HEK293 (cell line): ENCODE measurements around the gene SLC31A1.

Experiments
- CTCF ChIA-PET: fragments of 350-600 bp; formaldehyde crosslinking; extraction: SDS; loops from one replicate; lab custom pipeline; 2021; ENCODE audit warnings: antibody characterized with exemption; lab: Yijun Ruan, JAX
- POLR2A ChIA-PET: fragments of 300-600 bp; formaldehyde crosslinking; extraction: SDS; loops from one replicate; lab custom pipeline; 2020; ENCODE audit warnings: antibody characterized with exemption, inconsistent platforms; lab: Yijun Ruan, JAX
- H3K27ac ChIP-seq: fragments of 200-500 bp; sonication (Bioruptor generic); 2 replicates; pipeline ENCODE4 v1.5.1; 2014; ENCODE audit warnings: low read depth, low read length, control low read depth, inconsistent platforms; ENCODE audit errors: extremely low read depth
- H3K36me3 ChIP-seq, 2 experiments: fragments of 200-500 bp in 1 of 2; sonication (Bioruptor generic) in 1 of 2; 1 replicate in 1 of 2; 2 replicates in 1 of 2; pipeline ENCODE4 v1.5.1; 2014 to 2017; ENCODE audit warnings: inconsistent platforms in 2 of 2, low read length in 2 of 2; ENCODE audit not compliant: control insufficient read depth in 2 of 2, insufficient read depth in 1 of 2
- H3K4me1 ChIP-seq: fragments of 200-500 bp; sonication (Bioruptor generic); 2 replicates; pipeline ENCODE4 v1.5.1; 2014; ENCODE audit warnings: mild to moderate bottlenecking, low read length, inconsistent platforms; ENCODE audit not compliant: control insufficient read depth, insufficient read depth
- H3K4me3 ChIP-seq: 2 replicates; pipeline ENCODE4 v1.5.1; 2011; ENCODE audit warnings: low read depth, mild to moderate bottlenecking, control low read depth, low read length, moderate library complexity
- H3K9me3 ChIP-seq: fragments of 200-500 bp; sonication (Bioruptor generic); 2 replicates; pipeline ENCODE4 v1.5.1; 2014; ENCODE audit warnings: low read depth, low read length, inconsistent platforms; ENCODE audit not compliant: control insufficient read depth, insufficient read depth
- ATF2 ChIP-seq: fragments of 450-650 bp; formaldehyde crosslinking; IDR thresholded peaks from 2 replicates; pipeline ENCODE4 v1.5.1; 2016; ENCODE audit warnings: missing biosample characterization, missing genetic modification characterization, low read depth
- BCL11A ChIP-seq: fragments of 450-650 bp; formaldehyde crosslinking; IDR thresholded peaks from 2 replicates; pipeline ENCODE4 v1.5.1; 2016; ENCODE audit warnings: low read depth, missing biosample characterization, missing genetic modification characterization
- PATZ1 ChIP-seq: fragments of 450-650 bp; formaldehyde crosslinking; IDR thresholded peaks from 2 replicates; pipeline ENCODE4 v1.5.1; 2016; ENCODE audit warnings: missing biosample characterization, missing genetic modification characterization
- TCF7L2 ChIP-seq: IDR thresholded peaks from 2 replicates; pipeline ENCODE4 v1.6.1; 2011; ENCODE audit warnings: low read depth, mild to moderate bottlenecking, inconsistent platforms, low read length, moderate library complexity, borderline replicate concordance
- ZBTB17 ChIP-seq: fragments of 450-650 bp; formaldehyde crosslinking; IDR thresholded peaks from 2 replicates; pipeline ENCODE4 v1.5.1; 2016; ENCODE audit warnings: missing biosample characterization, missing genetic modification characterization
- ZNF114 ChIP-seq: fragments of 450-650 bp; formaldehyde crosslinking; IDR thresholded peaks from 2 replicates; pipeline ENCODE4 v1.5.0; 2017; ENCODE audit warnings: missing biosample characterization, missing genetic modification characterization
- ZNF138 ChIP-seq: fragments of 450-650 bp; formaldehyde crosslinking; IDR thresholded peaks from 2 replicates; pipeline ENCODE4 v1.5.1; 2016; ENCODE audit warnings: missing biosample characterization, missing genetic modification characterization, borderline replicate concordance
- ZNF169 ChIP-seq: fragments of 450-650 bp; formaldehyde crosslinking; IDR thresholded peaks from 2 replicates; pipeline ENCODE4 v1.5.1; 2016; ENCODE audit warnings: missing biosample characterization, missing genetic modification characterization
- ZNF2 ChIP-seq: fragments of 450-650 bp; formaldehyde crosslinking; IDR thresholded peaks from 2 replicates; pipeline ENCODE4 v1.5.1; 2016; ENCODE audit warnings: missing biosample characterization, missing genetic modification characterization
- ZNF221 ChIP-seq: fragments of 450-650 bp; formaldehyde crosslinking; IDR thresholded peaks from 2 replicates; pipeline ENCODE4 v1.5.1; 2017; ENCODE audit warnings: missing biosample characterization, missing genetic modification characterization, borderline replicate concordance
- ZNF354C ChIP-seq: fragments of 450-650 bp; formaldehyde crosslinking; IDR thresholded peaks from 2 replicates; pipeline ENCODE4 v1.5.1; 2016; ENCODE audit warnings: missing biosample characterization, missing genetic modification characterization, low read depth, borderline replicate concordance
- ZNF404 ChIP-seq: fragments of 450-650 bp; formaldehyde crosslinking; IDR thresholded peaks from 2 replicates; pipeline ENCODE4 v1.5.1; 2017; ENCODE audit warnings: missing biosample characterization, missing genetic modification characterization
- ZNF416 ChIP-seq: fragments of 450-650 bp; formaldehyde crosslinking; IDR thresholded peaks from 2 replicates; pipeline ENCODE4 v1.5.1; 2016; ENCODE audit warnings: missing biosample characterization, missing genetic modification characterization
- ZNF521 ChIP-seq: fragments of 450-650 bp; formaldehyde crosslinking; IDR thresholded peaks from 2 replicates; pipeline ENCODE4 v1.5.1; 2017; ENCODE audit warnings: missing biosample characterization, mild to moderate bottlenecking, missing genetic modification characterization
- ZNF629 ChIP-seq: fragments of 450-650 bp; formaldehyde crosslinking; IDR thresholded peaks from 2 replicates; pipeline ENCODE4 v1.5.1; 2017; ENCODE audit warnings: missing biosample characterization, missing genetic modification characterization
- ZNF664 ChIP-seq: fragments of 450-650 bp; formaldehyde crosslinking; IDR thresholded peaks from 2 replicates; pipeline ENCODE4 v1.5.1; 2016; ENCODE audit warnings: missing biosample characterization, missing genetic modification characterization
- ZSCAN5A ChIP-seq: fragments of 450-650 bp; formaldehyde crosslinking; IDR thresholded peaks from 2 replicates; pipeline ENCODE4 v1.5.1; 2016; ENCODE audit warnings: missing biosample characterization, missing genetic modification characterization
- TF ChIP-seq, protein P1 (sequence below): fragments of 450-650 bp; formaldehyde crosslinking; conservative IDR thresholded peaks from 2 replicates; pipeline ENCODE4 v1.5.1; 2016; ENCODE audit warnings: low read depth, missing biosample characterization, missing genetic modification characterization

The SLC31A1 gene

GRCh38 chr9:113223963-113224362, 2.6 kb downstream of the SLC31A1 start:
- CTCF ChIA-PET, result interaction anchor here (0.6 kb wide), 1 partner anchor 51 kb away, joined by 3 read pairs; no protein-coding TSS in a partner anchor
- H3K36me3 ChIP-seq, result peaks cover 0 to 10% of the 10 kb centered on the region in 2 experiments
- POLR2A ChIA-PET, result no interaction called here
- H3K4me3 ChIP-seq, result no peak overlapping the region
- H3K4me1 ChIP-seq, result 0 out of 2 replicates have a peak, but pooled peaks cover 3% of the 10 kb centered on the region
- H3K9me3 ChIP-seq, result no peaks in the 10 kb centered on the region
- TF ChIP-seq ZNF521 (no peak), ZNF416 (tag by site-specific recombination) (no peak)
- H3K27ac ChIP-seq, result no peak overlapping the region

- Histone ChIP-seq H3K4me3 (no peak overlapping the region), H3K36me3 (peaks cover 0 to 8% of the 10 kb centered on the region in 2 experiments), H3K4me1 (0 out of 2 replicates have a peak, but pooled peaks cover 3% of the 10 kb centered on the region), H3K27ac (no peak overlapping the region), H3K9me3 (no peaks in the 10 kb centered on the region)
- ChIA-PET POLR2A (no interaction called here), CTCF (no interaction called here)
- TF ChIP-seq ZNF138 (tag by site-specific recombination) (no peak), ZNF169 (tag by site-specific recombination) (no peak), PATZ1 (tag by site-specific recombination) (no peak), ZNF404 (tag by site-specific recombination) (no peak), ZNF664 (tag by site-specific recombination) (no peak)
Observed at GRCh38 chr9:113227436-113227835, 6.1 kb downstream of the SLC31A1 start.

DNA sequence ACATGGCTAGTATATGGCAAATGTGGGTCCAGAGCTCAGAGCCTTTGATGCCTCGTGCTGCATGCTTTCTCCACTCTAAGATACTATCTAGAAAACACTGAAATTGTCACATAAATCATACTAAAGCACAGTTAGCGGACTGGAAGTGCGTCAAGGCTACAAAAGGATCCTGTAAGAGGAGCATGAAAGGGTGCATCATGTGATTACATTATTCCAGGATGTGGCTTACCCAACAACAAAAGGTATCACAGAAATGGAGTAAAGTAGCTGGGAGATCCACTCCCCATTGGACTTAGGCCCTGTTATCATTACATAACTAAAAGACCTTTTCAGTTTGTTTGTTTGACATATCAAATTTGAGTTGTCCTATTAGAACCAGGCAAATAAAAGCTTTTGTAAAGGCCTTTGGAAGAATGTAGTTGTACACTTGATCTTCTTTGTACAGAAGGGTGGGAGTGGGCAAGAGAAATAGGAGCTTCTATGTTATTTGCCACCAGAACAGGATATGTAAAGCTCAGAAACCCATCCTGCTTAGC, 6.9 kb downstream of the SLC31A1 start:
- Histone ChIP-seq H3K4me3 (no peak overlapping the region), H3K27ac (no peak overlapping the region), H3K4me1 (0 out of 2 replicates have a peak, but pooled peaks cover 2% of the 10 kb centered on the region), H3K9me3 (no peaks in the 10 kb centered on the region), H3K36me3 (peaks cover 0 to 8% of the 10 kb centered on the region in 2 experiments)
- ChIA-PET POLR2A (no interaction called here), CTCF (interaction anchor here (0.6 to 1.3 kb wide), 3 partner anchors 9 to 174 kb away, joined by 3 to 5 read pairs (median 3); no protein-coding TSS in a partner anchor)
- TF ChIP-seq ZNF354C, result no peak
- no peak for TF ChIP-seq ZNF114 (tag by site-specific recombination)
- TF ChIP-seq ZBTB17, result no peak
- 0 out of 2 replicates have a peak, but pooled peaks have one; percentile 44 for TF ChIP-seq TCF7L2
- 0 out of 2 replicates have a peak, but pooled peaks have one; percentile 22 for TF ChIP-seq ZNF629
- no peak for TF ChIP-seq ZSCAN5A (tag by site-specific recombination)

- H3K4me1 ChIP-seq, result no peaks in the 10 kb centered on the region
- TF ChIP-seq, protein P1, sequence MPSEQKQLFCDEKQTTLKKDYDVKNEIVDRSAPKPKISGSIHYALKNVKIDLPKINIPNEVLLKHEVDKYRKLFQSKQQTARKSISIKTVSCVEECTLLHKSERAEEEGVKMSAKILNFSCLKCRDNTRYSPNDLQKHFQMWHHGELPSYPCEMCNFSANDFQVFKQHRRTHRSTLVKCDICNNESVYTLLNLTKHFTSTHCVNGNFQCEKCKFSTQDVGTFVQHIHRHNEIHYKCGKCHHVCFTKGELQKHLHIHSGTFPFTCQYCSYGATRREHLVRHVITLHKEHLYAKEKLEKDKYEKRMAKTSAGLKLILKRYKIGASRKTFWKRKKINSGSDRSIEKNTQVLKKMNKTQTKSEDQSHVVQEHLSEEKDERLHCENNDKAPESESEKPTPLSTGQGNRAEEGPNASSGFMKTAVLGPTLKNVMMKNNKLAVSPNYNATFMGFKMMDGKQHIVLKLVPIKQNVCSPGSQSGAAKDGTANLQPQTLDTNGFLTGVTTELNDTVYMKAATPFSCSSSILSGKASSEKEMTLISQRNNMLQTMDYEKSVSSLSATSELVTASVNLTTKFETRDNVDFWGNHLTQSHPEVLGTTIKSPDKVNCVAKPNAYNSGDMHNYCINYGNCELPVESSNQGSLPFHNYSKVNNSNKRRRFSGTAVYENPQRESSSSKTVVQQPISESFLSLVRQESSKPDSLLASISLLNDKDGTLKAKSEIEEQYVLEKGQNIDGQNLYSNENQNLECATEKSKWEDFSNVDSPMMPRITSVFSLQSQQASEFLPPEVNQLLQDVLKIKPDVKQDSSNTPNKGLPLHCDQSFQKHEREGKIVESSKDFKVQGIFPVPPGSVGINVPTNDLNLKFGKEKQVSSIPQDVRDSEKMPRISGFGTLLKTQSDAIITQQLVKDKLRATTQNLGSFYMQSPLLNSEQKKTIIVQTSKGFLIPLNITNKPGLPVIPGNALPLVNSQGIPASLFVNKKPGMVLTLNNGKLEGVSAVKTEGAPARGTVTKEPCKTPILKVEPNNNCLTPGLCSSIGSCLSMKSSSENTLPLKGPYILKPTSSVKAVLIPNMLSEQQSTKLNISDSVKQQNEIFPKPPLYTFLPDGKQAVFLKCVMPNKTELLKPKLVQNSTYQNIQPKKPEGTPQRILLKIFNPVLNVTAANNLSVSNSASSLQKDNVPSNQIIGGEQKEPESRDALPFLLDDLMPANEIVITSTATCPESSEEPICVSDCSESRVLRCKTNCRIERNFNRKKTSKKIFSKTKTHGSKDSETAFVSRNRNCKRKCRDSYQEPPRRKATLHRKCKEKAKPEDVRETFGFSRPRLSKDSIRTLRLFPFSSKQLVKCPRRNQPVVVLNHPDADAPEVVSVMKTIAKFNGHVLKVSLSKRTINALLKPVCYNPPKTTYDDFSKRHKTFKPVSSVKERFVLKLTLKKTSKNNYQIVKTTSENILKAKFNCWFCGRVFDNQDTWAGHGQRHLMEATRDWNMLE (tag by site-specific recombination), result no peak
- TF ChIP-seq ATF2 (tag by site-specific recombination), result no peak
- TF ChIP-seq ZNF2 (tag by site-specific recombination), result no peak
- TF ChIP-seq ZNF221 (tag by site-specific recombination), result no peak
- TF ChIP-seq BCL11A (tag by site-specific recombination), result no peak
Observed at GRCh38 chr9:113231701-113232100, 10.4 kb downstream of the SLC31A1 start.

More at GRCh38 chr9:113231701-113232100, 10.4 kb downstream of the SLC31A1 start:
- Histone ChIP-seq H3K9me3 (no peaks in the 10 kb centered on the region), H3K4me3 (no peak overlapping the region), H3K27ac (no peak overlapping the region), H3K36me3 (no peaks in the 10 kb centered on the region; a peak in 1 of 3 replicates)
- POLR2A ChIA-PET, result interaction anchor here (1.9 kb wide), 1 partner anchor 10 kb away, joined by 15 read pairs; the partner anchor contains the start of genes FKBP15 and SLC31A1
- CTCF ChIA-PET, result interaction anchor here (0.6 to 1.6 kb wide), 4 partner anchors 10 to 482 kb away, joined by 3 to 12 read pairs (median 4); partner anchors contain the start of genes FKBP15 and SLC31A1
